GM12878 (cell line): ENCODE data around the gene CHEK1.

ENCODE experiments used
- CHD2 ChIP-seq: IDR thresholded peaks from 2 replicates; pipeline ENCODE4 v1.6.1; 2011; ENCODE audit warnings: low read depth, low read length, improper control_type of control experiment, borderline replicate concordance
- CTCF ChIP-seq, 3 experiments: IDR thresholded peaks in 2 of 3; conservative IDR thresholded peaks in 1 of 3; 2 replicates each; pipeline ENCODE4 v1.5.1; 2011; ENCODE audit warnings: low read depth in 3 of 3, low read length in 3 of 3, mild to moderate bottlenecking in 3 of 3, control low read depth in 2 of 3, moderate library complexity in 2 of 3, inconsistent platforms in 1 of 3, mixed read lengths in 1 of 3; ENCODE audit not compliant: control insufficient read depth in 2 of 3, insufficient read depth in 1 of 3; ENCODE audit errors: extremely low read depth in 1 of 3
- MLLT1 ChIP-seq: fragments of 450-650 bp; IDR thresholded peaks from 2 replicates; pipeline ENCODE4 v1.6.1; 2016; ENCODE audit warnings: mild to moderate bottlenecking
- PAX5 ChIP-seq: IDR thresholded peaks from 2 replicates; pipeline ENCODE4 v1.6.1; 2011; ENCODE audit warnings: low read depth, low read length, borderline replicate concordance
- SIN3A ChIP-seq: IDR thresholded peaks from 2 replicates; pipeline ENCODE4 v1.6.1; 2012; ENCODE audit warnings: low read depth, low read length, improper control_type of control experiment
- SMARCA5 ChIP-seq: fragments of 450-650 bp; IDR thresholded peaks from 2 replicates; pipeline ENCODE4 v1.6.1; 2017; ENCODE audit warnings: mild to moderate bottlenecking
- SP1 ChIP-seq: IDR thresholded peaks from one replicate; pipeline ENCODE4 v1.6.1; 2011; ENCODE audit warnings: low read depth, low read length
- SUZ12 ChIP-seq: fragments of 200-600 bp; sonication (generic); IDR thresholded peaks from one replicate; pipeline ENCODE4 v1.6.1; 2018; ENCODE audit warnings: antibody characterized with exemption, mild to moderate bottlenecking; ENCODE audit not compliant: unreplicated experiment
- USF1 ChIP-seq: IDR thresholded peaks from 2 replicates; pipeline ENCODE4 v1.6.1; 2011; ENCODE audit warnings: borderline replicate concordance, low read depth, mild to moderate bottlenecking, moderate library complexity, mixed read lengths, low read length; ENCODE audit not compliant: insufficient read depth; ENCODE audit errors: extremely low read length

GRCh38 chr11:125625225-125625629 lies 264 bp downstream of the CHEK1 start:
- no peak for TF ChIP-seq SUZ12
- TF ChIP-seq CTCF (IDR thresholded peaks at IDR 0.05 in 2 of 3, conservative IDR thresholded peaks at IDR 0.05 in 1 of 3; ENCODE audit: control insufficient read depth in 2 of 3, extremely low read depth in 1 of 3, insufficient read depth in 1 of 3, low read depth in 3 of 3, low read length in 3 of 3) = no peak
- no peak; the same call in 1 of the 2 replicates for TF ChIP-seq SMARCA5
- TF ChIP-seq SP1 = no peak
- no peak for TF ChIP-seq SIN3A
- no peak for TF ChIP-seq USF1
- no peak for TF ChIP-seq CHD2
- TF ChIP-seq MLLT1 = no peak
- TF ChIP-seq PAX5 = no peak
